Spleen (tissue), 11 donors: ENCODE measurements around the gene SYNGR4. TPM values are rescaled to one million over a fixed set of nuclear protein-coding genes. Genes with fewer than 3 reads are reported as not detected.

Experiments
- DNase-seq: peaks from one replicate; pipeline ENCODE4 v3.0.0-alpha.2; 2020
- H3K27ac ChIP-seq, 8 donors: fragments of 200-600 bp; sonication (generic) in 7 of 8; 1 replicate in 4 of 8; 2 replicates in 4 of 8; pipeline versions ENCODE4 v1.5.0 to v1.8.0; 2016 to 2021; ENCODE audit warnings: inconsistent platforms in 4 of 8, mild to moderate bottlenecking in 4 of 8, moderate library complexity in 1 of 8
- H3K27me3 ChIP-seq, 7 donors: fragments of 200-600 bp; sonication (generic) in 6 of 7; replicated peaks in 1 of 7; 1 replicate in 4 of 7; 2 replicates in 3 of 7; pipeline versions ENCODE4 v1.5.0 to v1.8.0; 2016 to 2021; ENCODE audit warnings: inconsistent platforms in 3 of 7, mild to moderate bottlenecking in 1 of 7
- H3K36me3 ChIP-seq, 6 donors: fragments of 200-600 bp; sonication (generic) in 5 of 6; 1 replicate in 4 of 6; 2 replicates in 2 of 6; pipeline versions ENCODE4 v1.5.0 to v1.8.0; 2016 to 2021; ENCODE audit warnings: inconsistent platforms in 2 of 6
- H3K4me1 ChIP-seq, 6 donors: fragments of 200-600 bp; sonication (generic) in 5 of 6; 1 replicate in 3 of 6; 2 replicates in 3 of 6; pipeline versions ENCODE4 v1.5.0 to v1.8.0; 2016 to 2021; ENCODE audit warnings: inconsistent platforms in 3 of 6
- H3K4me3 ChIP-seq, 8 donors: fragments of 200-600 bp; sonication (generic) in 7 of 8; 1 replicate in 4 of 8; 2 replicates in 4 of 8; pipeline versions ENCODE4 v1.5.0 to v1.8.0; 2016 to 2021; ENCODE audit warnings: inconsistent platforms in 4 of 8, mild to moderate bottlenecking in 4 of 8, moderate library complexity in 2 of 8
- H3K9me3 ChIP-seq, 8 donors: fragments of 200-600 bp; sonication (generic) in 7 of 8; 1 replicate in 4 of 8; 2 replicates in 4 of 8; pipeline versions ENCODE4 v1.5.0 to v1.8.0; 2016 to 2021; ENCODE audit warnings: inconsistent platforms in 4 of 8
- CTCF ChIP-seq, 11 experiments: fragments of 200-600 bp in 7 of 11; fragments of 450-650 bp in 4 of 11; sonication (generic) in 4 of 11; IDR thresholded peaks in 8 of 11; conservative IDR thresholded peaks in 3 of 11; 1 replicate in 7 of 11; 2 replicates in 4 of 11; pipeline versions ENCODE4 v1.4.0 to v1.8.0; 2016 to 2021; ENCODE audit warnings: antibody characterized with exemption in 11 of 11, inconsistent platforms in 4 of 11, mild to moderate bottlenecking in 1 of 11
- POLR2A ChIP-seq, 3 donors: fragments of 450-650 bp; IDR thresholded peaks; one replicate each; pipeline ENCODE4 v1.5.1; 2017; ENCODE audit warnings: antibody characterized with exemption in 3 of 3, mild to moderate bottlenecking in 1 of 3
- POLR2AphosphoS5 ChIP-seq, 3 donors: sonication (generic); formaldehyde crosslinking; IDR thresholded peaks; one replicate each; pipeline ENCODE4 v1.5.1; 2017; ENCODE audit warnings: antibody characterized with exemption in 3 of 3
- WGBS, 5 donors: extraction: QIAGEN DNeasy Blood & Tissue Kit in 3 of 5; methylation state at CpG; one replicate each; pipeline versions ENCODE4 v1.1.5 to v1.1.7; 2013 to 2018; 5-methylcytosine and 5-hydroxymethylcytosine counted together
- intact Hi-C: fragments of 100-400 bp; cut with DNase I; formaldehyde crosslinking; loops from one replicate; pipeline ENCODE4 v1.15.0; 2023; ENCODE audit warnings: low total_unique reads
- polyA plus RNA-seq, 3 donors: library from polyadenylated mRNA; stranded (reverse); fragments of 200-250 nt; gene quantifications; one replicate each; pipeline ENCODE4 v1.2.1, GENCODE V29; 2013
- total RNA-seq, 7 donors: library from RNA; depleted of rRNA in 3 of 7; stranded (reverse); fragments of >200 nt in 3 of 7; fragmentation: NEBNext Ultra II Directional in 4 of 7; extraction: Animal tissue kit (Norgen Biotek cat#: 25700) in 4 of 7; gene quantifications; one replicate each; pipeline versions ENCODE4 v1.1.0 to v1.2.1, GENCODE V29; 2016 to 2021
- donor health status: healthy with polysubstance abuse.
- donor health status: DM: no; HTN: no; CAD: no; lungs with moderate emphysema.
- donor health status: DM: no; HTN: no; CAD: no.
- donor health status: Bipolar disorder and iron deficiency.
- donor health status: healthy.
- donor health status: DM: no; HTN: no; CAD: no.
- donor health status: DM: yes; HTN: yes; CAD: no.

Gene SYNGR4
- total and polyA plus RNA-seq, 10 donors = 0.09 TPM; not detected in 9

- 88 to 93% (median 91%) methylated on average over 7 of the region's 7 CpGs for WGBS, 5 donors
- H3K36me3 ChIP-seq = peaks cover 0 to 90% (median 74%) of the 10 kb centered on the region in 6 donors
- no peak for DNase-seq
- H3K4me1 ChIP-seq = peaks cover 0 to 22% (median 10%) of the 10 kb centered on the region in 6 donors
- TF ChIP-seq POLR2AphosphoS5 (IDR thresholded peaks at IDR 0.05) (no peak), CTCF (IDR thresholded peaks at IDR 0.05 in 8 of 11, conservative IDR thresholded peaks at IDR 0.05 in 3 of 11) (no peak)
- intact Hi-C loops = no loop called here
- H3K27ac ChIP-seq = no peak overlapping the region
- no peak overlapping the region for H3K4me3 ChIP-seq
- H3K27me3 ChIP-seq = no peaks in the 10 kb centered on the region
- no peaks in the 10 kb centered on the region for H3K9me3 ChIP-seq
These were observed 21.4 kb downstream of the SYNGR4 start for GRCh38 chr19:48385461-48386087.

- H3K4me1 ChIP-seq = peaks cover 0 to 30% (median 16%) of the 10 kb centered on the region in 6 donors
- no peak overlapping the region for H3K27ac ChIP-seq
- peaks cover 0 to 76% (median 69%) of the 10 kb centered on the region in 6 donors for H3K36me3 ChIP-seq
- no peaks in the 10 kb centered on the region for H3K9me3 ChIP-seq
- TF ChIP-seq POLR2AphosphoS5 (IDR thresholded peaks at IDR 0.05) (no peak), CTCF (IDR thresholded peaks at IDR 0.05 in 8 of 11, conservative IDR thresholded peaks at IDR 0.05 in 3 of 11) (no peak), POLR2A (IDR thresholded peaks at IDR 0.05) (no peak)
- intact Hi-C loops = no loop called here
- H3K4me3 ChIP-seq = no peak overlapping the region
- DNase-seq = no peak
- H3K27me3 ChIP-seq = no peaks in the 10 kb centered on the region
- WGBS, 5 donors = 88 to 100% (median 95%) methylated on average over 3 of the region's 3 CpGs
These were observed 22.8 kb downstream of the SYNGR4 start for GRCh38 chr19:48386981-48387380.

GRCh38 chr19:48390188-48391099, 26.3 kb downstream of the SYNGR4 start:
- Histone ChIP-seq H3K4me1 (peaks cover 2 to 56% (median 37%) of the 10 kb centered on the region in 6 donors), H3K9me3 (no peaks in the 10 kb centered on the region), H3K27me3 (peaks cover 3 to 33% (median 29%) of the 10 kb centered on the region in 7 donors), H3K36me3 (peaks cover 0 to 42% (median 36%) of the 10 kb centered on the region in 6 donors), H3K4me3 (peak overlapping the region; percentile 68 to 98 (median 87)), H3K27ac (peak overlapping the region; percentile 78 to 93 (median 88))
- TF ChIP-seq POLR2A (IDR thresholded peaks at IDR 0.05) (no peak), POLR2AphosphoS5 (IDR thresholded peaks at IDR 0.05) (peak; percentile 27 to 65 (median 30)), CTCF (IDR thresholded peaks at IDR 0.05 in 8 of 11, conservative IDR thresholded peaks at IDR 0.05 in 3 of 11) (peak; percentile 41 to 87 (median 80))
- 3 to 11% (median 5%) methylated on average over 11 to 24 of the region's 24 CpGs for WGBS, 5 donors
- intact Hi-C loops = no loop called here
- peak; percentile 91 for DNase-seq
